GM15510 (cell line): ENCODE results near the gene DDX41.

Source experiments
- POLR2A ChIP-seq: IDR thresholded peaks from 3 replicates; pipeline ENCODE4 v1.6.1; 2011; ENCODE audit warnings: borderline replicate concordance; ENCODE audit not compliant: insufficient read length; ENCODE audit errors: extremely low read depth

The DDX41 gene

GRCh38 chr5:177545487-177546257, 28.9 kb upstream of the DDX41 start:
- no peak for TF ChIP-seq POLR2A

GRCh38 chr5:177542816-177543465, 26.2 kb upstream of the DDX41 start:
- no peak for TF ChIP-seq POLR2A

GRCh38 chr5:177540438-177540837, 23.7 kb upstream of the DDX41 start:
- TF ChIP-seq POLR2A = no peak

- no peak for TF ChIP-seq POLR2A
These were observed 22.6 kb upstream of the DDX41 start for GRCh38 chr5:177539411-177539810.

- TF ChIP-seq POLR2A = no peak
These were observed 22.1 kb upstream of the DDX41 start for GRCh38 chr5:177538876-177539275.

GRCh38 chr5:177537389-177538361, 20.9 kb upstream of the DDX41 start:
- TF ChIP-seq POLR2A = no peak

GRCh38 chr5:177536386-177536785, 19.6 kb upstream of the DDX41 start:
- no peak for TF ChIP-seq POLR2A

GRCh38 chr5:177535125-177535524, 18.4 kb upstream of the DDX41 start:
- TF ChIP-seq POLR2A = no peak

GRCh38 chr5:177531209-177531940, 14.6 kb upstream of the DDX41 start:
- TF ChIP-seq POLR2A = no peak

GRCh38 chr5:177530638-177531037, 13.9 kb upstream of the DDX41 start:
- no peak for TF ChIP-seq POLR2A

- no peak for TF ChIP-seq POLR2A
These were observed 12.8 kb upstream of the DDX41 start for GRCh38 chr5:177529247-177530203.

GRCh38 chr5:177528631-177529030, 11.9 kb upstream of the DDX41 start:
- TF ChIP-seq POLR2A = no peak

- TF ChIP-seq POLR2A = no peak
These were observed 10.8 kb upstream of the DDX41 start for GRCh38 chr5:177527595-177527994.
